HG03135 (cell line): ENCODE measurements around the gene GYPC.

Source experiments
- ATAC-seq: cut with Tn5 transposase; IDR thresholded peaks from one replicate; pipeline ENCODE4 v1.9.1; 2021; ENCODE audit warnings: mild to moderate bottlenecking, moderate library complexity; ENCODE audit not compliant: unreplicated experiment

The GYPC gene

GRCh38 chr2:126649101-126649500 is 6.9 kb upstream of the GYPC start:
- no peak for ATAC-seq

GRCh38 chr2:126650994-126651393 is 5.0 kb upstream of the GYPC start:
- no peak for ATAC-seq

GRCh38 chr2:126652323-126652891 is 3.6 kb upstream of the GYPC start:
- ATAC-seq, result no peak

DNA sequence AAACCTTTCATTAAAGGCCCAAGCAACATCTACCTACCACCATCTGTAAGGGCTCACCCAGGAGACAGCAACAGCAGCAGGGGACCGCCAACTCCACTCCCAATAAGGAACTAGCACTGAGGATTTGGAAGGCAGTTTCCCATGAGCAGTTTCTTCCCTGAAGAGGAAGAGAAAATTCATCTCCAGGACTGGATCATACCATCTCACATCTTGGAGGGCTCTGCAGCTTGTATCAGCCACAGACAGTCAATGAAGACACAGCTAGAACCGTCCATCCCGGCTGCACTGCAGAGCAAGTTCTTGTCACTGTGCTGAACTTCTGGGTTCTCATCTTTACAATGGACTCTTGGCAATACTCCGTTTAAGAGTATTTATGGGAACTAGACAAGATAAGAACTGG is 2.8 kb upstream of the GYPC start:
- no peak for ATAC-seq

GRCh38 chr2:126653761-126654160 is 2.2 kb upstream of the GYPC start:
- ATAC-seq, result no peak

GRCh38 chr2:126655051-126655450 is 907 bp upstream of the GYPC start:
- no peak for ATAC-seq

GRCh38 chr2:126656431-126657147 is 631 bp downstream of the GYPC start:
- peak; percentile 26 for ATAC-seq

GRCh38 chr2:126657148-126657635 is 1.2 kb downstream of the GYPC start:
- ATAC-seq, result peak; percentile 4

DNA sequence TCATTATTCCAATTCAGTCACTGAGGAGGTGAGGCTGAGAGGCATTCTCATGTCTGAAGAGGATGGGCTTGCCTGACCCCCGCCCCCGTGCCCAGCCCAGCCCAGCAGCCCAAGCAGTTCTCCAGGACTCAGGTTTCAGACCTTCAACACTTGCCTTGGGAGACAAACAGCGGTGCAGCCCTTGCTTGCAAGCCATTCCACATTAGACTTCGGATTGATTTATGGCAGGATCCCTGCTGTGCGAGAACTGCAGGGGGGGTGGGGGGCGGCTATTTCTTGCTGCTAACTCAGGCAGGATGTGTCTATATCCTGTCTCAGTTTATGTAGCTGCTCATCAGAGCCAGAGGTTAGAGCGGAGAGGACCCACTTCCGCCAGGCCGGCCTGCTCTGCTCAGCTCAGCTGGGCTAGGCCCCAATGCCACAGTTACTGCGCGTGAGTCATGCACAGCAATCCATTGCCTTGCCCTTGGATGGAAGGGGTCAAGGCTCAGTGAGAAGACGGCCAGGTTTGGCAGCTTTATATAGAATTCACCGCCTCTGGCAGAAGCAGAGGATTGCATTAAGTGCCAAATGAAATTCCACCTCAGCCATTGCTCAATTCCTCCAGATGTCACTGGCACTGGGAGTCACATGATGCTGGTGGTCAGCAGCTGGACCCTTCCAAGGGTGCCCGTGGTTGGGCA is 1.8 kb downstream of the GYPC start:
- peak; percentile 69 for ATAC-seq

DNA sequence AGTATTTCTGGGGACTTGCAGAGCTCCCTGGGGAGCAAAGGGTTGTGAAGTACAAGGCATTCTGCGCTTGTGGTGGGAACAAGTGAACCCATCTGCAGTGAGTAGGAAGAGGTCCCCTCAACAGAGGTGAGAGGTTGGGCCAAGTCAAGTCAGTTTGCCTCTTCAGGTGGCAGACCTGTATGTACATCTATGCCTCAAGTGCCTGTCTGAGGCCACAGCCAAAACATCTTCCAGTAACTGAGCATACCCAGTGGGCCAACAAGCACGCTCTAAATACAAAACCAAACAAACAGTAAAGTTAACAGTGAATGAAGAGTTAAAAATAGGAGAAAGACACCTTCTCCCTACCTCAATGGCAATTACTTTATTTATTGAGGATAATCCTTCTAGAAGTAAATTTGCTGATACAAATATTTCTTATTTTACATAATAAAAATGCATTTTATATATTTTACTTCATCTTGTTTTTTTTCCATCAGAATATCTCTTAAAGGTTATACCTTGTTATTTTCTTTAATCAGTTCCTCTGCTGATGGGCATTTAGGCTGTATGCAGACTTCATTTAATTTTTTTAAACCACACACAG is 2.5 kb downstream of the GYPC start:
- peak; percentile 13 for ATAC-seq

GRCh38 chr2:126658905-126659561 is 3.1 kb downstream of the GYPC start:
- peak; percentile 33 for ATAC-seq

DNA sequence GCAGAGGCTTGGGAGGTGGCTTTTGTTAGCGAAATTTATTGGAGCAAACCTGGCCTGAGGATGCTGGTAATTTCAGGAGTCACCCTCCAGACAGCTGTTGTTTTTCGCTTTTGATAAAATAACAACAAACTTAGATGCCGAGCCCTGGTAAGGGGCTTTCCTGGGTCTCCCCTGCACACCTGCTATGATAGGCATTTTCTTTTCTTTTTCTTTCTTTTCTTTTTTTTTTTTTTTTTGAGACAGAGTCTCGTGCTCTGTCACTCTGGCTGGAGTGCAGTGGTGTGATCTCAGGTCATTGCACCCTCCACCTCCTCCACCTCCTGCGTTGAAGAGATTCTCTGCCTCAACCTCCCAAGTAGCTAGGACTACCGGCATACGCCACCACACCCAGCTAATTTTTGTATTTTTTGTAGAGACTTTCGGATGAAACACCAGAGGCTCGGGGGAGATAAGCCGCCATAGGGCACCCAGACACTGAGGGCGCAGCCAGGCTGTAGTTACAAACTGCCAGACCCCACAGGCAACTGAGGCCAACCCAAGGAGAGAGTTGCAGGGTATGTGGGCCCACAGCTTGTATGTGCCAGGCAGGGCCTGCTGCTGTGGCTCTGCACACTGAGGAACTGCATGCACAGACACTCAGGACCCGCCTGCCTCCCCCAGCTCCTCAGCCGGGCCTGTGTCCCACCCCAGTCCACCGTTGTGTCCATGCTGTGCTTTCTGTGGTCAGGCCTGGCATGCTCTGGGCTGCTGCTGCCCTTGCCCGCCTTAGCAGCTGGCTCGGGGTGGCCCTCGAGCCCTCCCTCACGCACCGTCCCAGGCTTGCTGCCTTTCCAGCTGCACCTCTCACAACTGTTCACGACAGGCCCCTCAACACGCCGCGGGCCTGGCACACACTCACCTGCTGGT is 3.9 kb downstream of the GYPC start:
- ATAC-seq, result no peak

DNA sequence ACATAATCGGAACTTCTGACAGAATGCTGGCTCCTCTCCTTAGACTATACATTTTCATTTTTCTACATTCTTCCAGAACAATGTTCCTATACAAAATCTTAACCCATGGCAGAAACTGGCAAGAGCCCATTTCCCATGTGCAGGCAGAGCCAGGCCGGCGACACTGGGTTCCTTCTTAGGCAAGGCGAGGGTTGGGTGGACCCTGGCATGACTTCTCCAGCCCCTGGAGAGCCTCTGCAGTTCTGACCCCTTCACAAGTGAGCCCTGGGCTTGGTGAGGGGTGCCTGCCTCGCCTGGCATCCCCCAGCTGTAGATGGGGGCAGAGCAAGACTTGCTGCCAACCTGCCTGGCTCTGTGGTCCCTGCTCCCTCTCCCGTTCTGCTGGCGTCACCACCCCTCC is 5.0 kb downstream of the GYPC start:
- ATAC-seq, result no peak

DNA sequence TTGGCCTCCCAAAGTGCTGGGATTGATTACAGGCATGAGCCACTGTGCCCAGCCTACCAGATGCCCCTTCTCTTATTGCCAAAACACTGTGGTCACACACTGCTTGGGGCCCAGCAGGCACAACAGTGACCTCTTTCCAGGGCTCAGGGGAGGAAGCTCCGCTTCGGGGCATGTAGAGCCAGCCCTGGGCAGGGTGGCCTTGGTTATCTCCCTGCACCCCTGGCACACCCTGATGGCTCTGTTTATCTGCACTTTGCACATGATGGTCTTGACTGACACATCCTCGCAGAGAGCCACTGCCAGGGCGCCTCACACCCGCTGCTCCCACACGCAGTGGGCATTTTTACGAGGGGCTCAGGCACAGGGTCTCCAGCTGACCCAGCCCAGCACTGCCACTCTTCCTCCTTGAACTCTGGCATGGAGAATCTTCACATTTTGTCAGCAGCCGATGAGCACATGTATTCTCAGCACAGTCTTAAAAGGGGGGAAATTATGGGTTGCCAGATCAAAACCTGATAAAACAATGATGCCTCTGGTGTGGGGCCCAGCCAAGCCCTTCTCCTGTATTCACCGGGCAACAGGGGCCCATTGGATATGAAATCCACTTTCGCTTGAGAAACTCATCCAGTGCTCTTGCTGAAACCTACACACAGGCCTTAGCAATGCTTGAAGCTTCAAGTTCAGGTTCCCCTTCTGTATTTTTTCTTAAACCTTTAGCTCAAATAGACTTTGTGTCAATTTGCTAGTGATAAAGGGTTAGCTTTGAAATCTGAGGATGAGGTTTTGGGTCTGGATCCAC is 5.9 kb downstream of the GYPC start:
- ATAC-seq, result no peak

DNA sequence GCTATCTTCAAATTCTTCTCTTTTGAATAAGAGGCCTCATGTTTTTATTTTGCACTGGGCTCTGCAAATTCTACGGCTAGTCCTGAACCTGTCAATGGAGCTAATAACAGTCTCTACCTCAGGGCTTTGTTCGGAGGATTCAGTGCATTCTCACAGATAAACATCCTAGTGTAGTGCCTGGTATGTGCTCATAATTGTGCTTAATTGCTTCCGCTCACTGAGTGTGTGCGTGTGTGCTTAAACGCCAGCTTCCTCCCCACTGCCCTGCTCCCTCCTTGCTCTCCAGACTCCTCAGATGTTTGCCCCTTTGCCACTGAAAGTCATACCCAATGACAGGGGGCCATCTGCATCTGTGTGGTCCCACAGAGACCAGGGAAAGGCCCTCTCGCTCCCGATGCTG is 6.7 kb downstream of the GYPC start:
- ATAC-seq, result no peak

DNA sequence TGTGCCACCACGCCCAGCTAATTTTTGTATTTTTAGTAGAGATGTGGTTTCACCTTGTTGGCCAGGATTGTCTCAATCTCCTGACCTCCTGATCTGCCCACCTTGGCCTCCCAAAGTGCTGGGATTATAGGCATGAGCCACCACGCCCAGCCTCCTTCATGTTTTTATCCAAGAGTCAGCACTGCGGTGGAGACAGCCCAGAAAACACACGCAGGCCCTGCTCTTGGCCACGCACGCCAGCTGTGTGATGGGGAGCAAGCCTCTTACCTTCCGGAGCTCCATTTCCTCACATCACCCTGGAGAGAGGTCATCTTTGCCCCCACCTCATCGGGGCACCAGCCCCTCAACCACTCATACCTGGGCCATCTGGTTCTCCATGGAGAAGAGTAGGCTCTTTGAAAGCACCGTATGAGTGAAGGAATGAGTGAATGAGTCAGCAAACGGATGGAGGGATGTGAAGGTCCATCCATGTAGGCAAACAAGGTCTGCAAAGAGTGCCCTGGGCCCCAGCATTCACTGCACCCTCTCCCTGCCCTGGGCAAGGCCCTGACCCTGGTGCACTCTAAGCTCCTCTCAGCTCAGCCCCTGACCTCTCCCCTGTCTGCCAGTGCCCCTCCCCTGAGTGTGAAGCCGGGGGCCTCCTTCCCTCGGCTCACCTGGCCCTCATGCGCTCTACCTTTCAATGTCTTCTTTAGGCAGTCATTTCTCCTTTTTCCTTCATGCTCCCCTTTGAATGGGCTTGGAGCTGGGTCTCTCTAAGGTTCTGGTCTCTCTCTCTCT is 7.4 kb downstream of the GYPC start:
- ATAC-seq, result no peak

GRCh38 chr2:126664234-126664633 is 8.3 kb downstream of the GYPC start:
- ATAC-seq, result peak; percentile 62

DNA sequence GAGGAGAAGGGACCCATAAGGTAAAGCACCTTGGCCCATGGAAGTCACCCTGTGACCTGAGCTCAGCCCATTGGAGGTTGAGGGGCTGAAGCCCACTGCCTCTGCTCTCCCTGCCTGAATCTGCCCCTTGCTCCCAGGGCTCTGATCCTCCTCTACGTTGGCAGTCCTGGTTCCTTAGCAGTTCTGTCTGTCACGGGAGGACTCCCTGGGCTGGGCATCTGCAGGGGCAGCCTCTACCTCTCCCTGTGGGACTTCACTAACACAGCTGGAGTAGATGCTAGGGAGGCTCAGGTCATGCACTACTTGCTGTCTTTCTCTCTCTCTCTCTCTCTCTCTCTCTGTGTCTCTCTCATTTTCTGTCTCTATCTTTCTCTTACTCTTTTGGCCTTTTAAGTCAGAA is 8.7 kb downstream of the GYPC start:
- peak; percentile 29 for ATAC-seq

DNA sequence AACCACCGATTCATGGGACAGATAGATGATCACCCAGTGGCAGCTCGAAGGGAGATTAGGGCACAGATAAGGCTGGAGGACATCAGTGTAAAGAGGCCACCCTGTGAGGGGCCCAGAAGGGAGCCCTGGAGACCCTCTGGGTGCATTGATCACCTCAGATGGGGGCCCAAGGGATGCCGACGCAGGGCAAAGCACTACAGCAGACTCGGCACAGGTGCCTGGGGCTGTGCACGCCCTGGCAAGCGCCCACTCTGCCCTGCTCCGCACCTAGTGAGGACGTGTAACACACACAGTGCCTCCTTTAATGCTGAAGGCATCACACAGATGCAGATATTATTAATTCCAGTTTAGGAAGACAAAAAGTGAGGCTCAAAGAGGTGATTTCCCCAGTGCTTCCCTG is 9.5 kb downstream of the GYPC start:
- ATAC-seq, result no peak
